CD4-positive, alpha-beta T cell treated with Interleukin-4 for 4 hours (primary cell): ENCODE measurements around the gene RNF214.
"Not testable (repeated sequence)": the region's sequence is repeated elsewhere in the genome, so short reads cannot be mapped to it uniquely, and the experiment has no call there.

Source experiments
- DNase-seq: peaks from one replicate; pipeline ENCODE4 v3.0.0-alpha.2; 2020

The RNF214 gene

GRCh38 chr11:117319214-117319840 lies 86.9 kb downstream of the RNF214 start:
- DNase-seq: no peak

DNA sequence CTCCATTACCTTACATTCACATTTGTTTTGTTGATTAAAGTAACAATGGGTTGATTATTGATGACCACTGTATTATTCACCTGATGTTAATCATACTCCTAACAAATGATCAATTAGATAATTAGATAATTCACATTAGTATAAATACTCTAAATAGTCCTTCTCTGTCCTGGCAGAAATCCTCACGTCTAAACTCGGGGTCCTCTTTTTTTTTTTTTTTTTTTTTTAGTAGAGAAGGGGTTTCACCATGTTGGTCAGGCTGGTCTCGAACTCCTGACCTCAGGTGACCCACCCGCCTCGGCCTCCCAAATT lies 94.7 kb downstream of the RNF214 start:
- DNase-seq: not testable (repeated sequence)

- peak; percentile 97 for DNase-seq
These were observed 95.3 kb downstream of the RNF214 start, which contains the start of gene CEP164 for GRCh38 chr11:117327567-117328374. CEP164 (plus strand) TSS chr11:117327854; CDS start chr11:117338587, 10,733 bp downstream.

- no peak for DNase-seq
These were observed 96.0 kb downstream of the RNF214 start for GRCh38 chr11:117328375-117329010.

DNA sequence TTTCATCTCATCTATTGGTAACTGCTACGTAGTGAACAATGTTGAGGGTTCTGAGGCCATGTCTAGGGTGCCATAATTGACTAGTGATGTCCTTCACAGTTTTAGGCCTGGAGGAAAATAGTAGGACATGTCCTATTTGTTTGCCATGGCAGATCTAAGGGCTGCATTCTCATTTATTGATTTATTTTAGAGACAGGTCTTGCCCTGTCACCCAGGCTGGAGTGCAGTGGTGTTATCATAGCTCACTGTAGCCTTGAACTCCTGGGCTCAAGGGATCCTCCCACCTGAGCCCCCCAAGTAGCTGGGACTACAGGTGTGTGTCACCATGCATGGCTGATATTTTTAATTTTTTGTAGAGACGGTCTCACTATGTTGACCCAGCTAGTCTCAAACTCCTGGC lies 100.4 kb downstream of the RNF214 start:
- no peak for DNase-seq

DNA sequence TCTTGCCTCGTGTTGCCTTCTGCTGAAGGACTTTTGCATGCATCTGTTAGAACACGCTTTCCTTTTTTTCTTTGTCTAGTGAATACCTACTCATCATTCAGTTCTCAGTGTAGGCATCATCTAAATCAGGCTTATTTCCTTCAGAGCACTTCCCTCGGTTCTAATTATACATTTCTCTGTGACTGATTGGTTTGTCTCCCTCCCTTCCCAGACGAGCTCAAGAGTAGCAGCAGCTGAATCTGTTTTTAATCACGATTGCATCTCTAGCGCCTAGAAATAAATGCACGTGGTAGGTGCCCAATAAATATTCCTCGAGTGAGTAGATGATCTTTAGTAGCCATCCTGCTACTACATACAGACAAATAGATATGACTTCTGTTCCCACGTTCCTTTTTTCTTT lies 101.4 kb downstream of the RNF214 start:
- no peak for DNase-seq

DNA sequence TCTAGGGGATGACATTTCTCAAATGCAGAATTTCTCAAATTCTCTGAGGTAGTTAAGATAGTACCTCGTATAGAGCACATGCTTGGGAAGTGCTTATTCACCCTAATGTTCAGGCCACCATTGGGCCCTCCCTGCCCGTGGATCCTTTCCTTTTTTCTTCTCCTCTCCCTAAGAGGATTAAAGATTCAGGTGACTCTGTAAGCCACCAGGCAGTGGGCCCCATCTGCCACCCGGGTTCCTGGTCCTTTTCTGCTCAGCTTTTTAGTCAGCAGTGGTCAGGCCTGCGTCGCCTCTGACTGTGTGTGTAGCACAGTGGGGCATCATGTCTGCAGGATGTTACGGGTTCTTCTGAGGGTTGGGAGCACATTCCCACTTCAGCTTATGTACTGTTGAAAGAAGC lies 102.4 kb downstream of the RNF214 start:
- DNase-seq: no peak

- DNase-seq: no peak
These were observed 102.9 kb downstream of the RNF214 start for GRCh38 chr11:117335399-117335798.
